Central memory CD4-positive, alpha-beta T cell (primary cell): ENCODE results near the gene LCNL1.
A peak's percentile ranks its signal among the peaks of the same experiment; 100 is the strongest.
"Not testable (repeated sequence)": the region's sequence is repeated elsewhere in the genome, so short reads cannot be mapped to it uniquely, and the experiment has no call there.

ENCODE experiments used
- DNase-seq: peaks from one replicate; pipeline ENCODE4 v3.0.0; 2022

Gene LCNL1

GRCh38 chr9:136995362-136995761 is 12.6 kb downstream of the LCNL1 start:
- DNase-seq = no peak

GRCh38 chr9:136995772-136996311 is 13.0 kb downstream of the LCNL1 start:
- DNase-seq = no peak

- peak; percentile 64 for DNase-seq
These were observed 13.8 kb downstream of the LCNL1 start, which contains the start of gene CLIC3 for GRCh38 chr9:136996361-136997292. CLIC3 (minus strand) TSS chr9:136996568; CDS start chr9:136996543, 25 bp downstream.

- DNase-seq = no peak
These were observed 14.6 kb downstream of the LCNL1 start for GRCh38 chr9:136997371-136997770.

GRCh38 chr9:136997830-136998234 is 15.0 kb downstream of the LCNL1 start:
- peak; percentile 42 for DNase-seq

- peak; percentile 45 for DNase-seq
These were observed 17.6 kb downstream of the LCNL1 start for GRCh38 chr9:137000177-137000930.

GRCh38 chr9:137001857-137002645 is 19.3 kb downstream of the LCNL1 start:
- DNase-seq = no peak

- DNase-seq = no peak
These were observed 19.9 kb downstream of the LCNL1 start for GRCh38 chr9:137002646-137003041.

- DNase-seq = not testable (repeated sequence)
These were observed 21.5 kb downstream of the LCNL1 start for GRCh38 chr9:137004285-137004684.

GRCh38 chr9:137006116-137007003 is 23.6 kb downstream of the LCNL1 start:
- no peak for DNase-seq

GRCh38 chr9:137007108-137007815 is 24.5 kb downstream of the LCNL1 start:
- no peak for DNase-seq

GRCh38 chr9:137007816-137008270 is 25.1 kb downstream of the LCNL1 start:
- DNase-seq = no peak

- no peak for DNase-seq
These were observed 25.5 kb downstream of the LCNL1 start for GRCh38 chr9:137008312-137008711.

GRCh38 chr9:137009217-137009616 is 26.4 kb downstream of the LCNL1 start:
- no peak for DNase-seq

- DNase-seq = no peak
These were observed 27.3 kb downstream of the LCNL1 start for GRCh38 chr9:137009938-137010732.

- no peak for DNase-seq
These were observed 28.4 kb downstream of the LCNL1 start for GRCh38 chr9:137011156-137011555.

- DNase-seq = no peak
These were observed 29.3 kb downstream of the LCNL1 start for GRCh38 chr9:137011907-137012675.

- no peak for DNase-seq
These were observed 30.1 kb downstream of the LCNL1 start for GRCh38 chr9:137012694-137013570.
